ENCODE measurements around the gene KLK10.

The KLK10 gene

GRCh38 chr19:50969413-50969760 lies 50.1 kb downstream of the KLK10 start, which contains the start of gene KLK6:
KLK6 (minus strand) TSS chr19:50969591; CDS start chr19:50968104, 1,487 bp downstream.
- Histone ChIP-seq H3K36me3 (replicated peaks) (no peaks in the 10 kb centered on the region), H3K4me3 (ENCODE audit: low read depth, low read length) (no peak within 1 kb of the TSS), H3K27me3 (replicated peaks) (no peaks in the 10 kb centered on the region), H3K27ac (no peak within 1 kb of the TSS)
- no peak for TF ChIP-seq CTCF (IDR thresholded peaks at IDR 0.05; ENCODE audit: low read depth, low read length, missing control alignments)
- in situ Hi-C loops (cut with HindIII; ENCODE audit: low pct_ligation_motif_present, low sequenced_read_pairs), result no loop called here
- no peak for DNase-seq

DNA sequence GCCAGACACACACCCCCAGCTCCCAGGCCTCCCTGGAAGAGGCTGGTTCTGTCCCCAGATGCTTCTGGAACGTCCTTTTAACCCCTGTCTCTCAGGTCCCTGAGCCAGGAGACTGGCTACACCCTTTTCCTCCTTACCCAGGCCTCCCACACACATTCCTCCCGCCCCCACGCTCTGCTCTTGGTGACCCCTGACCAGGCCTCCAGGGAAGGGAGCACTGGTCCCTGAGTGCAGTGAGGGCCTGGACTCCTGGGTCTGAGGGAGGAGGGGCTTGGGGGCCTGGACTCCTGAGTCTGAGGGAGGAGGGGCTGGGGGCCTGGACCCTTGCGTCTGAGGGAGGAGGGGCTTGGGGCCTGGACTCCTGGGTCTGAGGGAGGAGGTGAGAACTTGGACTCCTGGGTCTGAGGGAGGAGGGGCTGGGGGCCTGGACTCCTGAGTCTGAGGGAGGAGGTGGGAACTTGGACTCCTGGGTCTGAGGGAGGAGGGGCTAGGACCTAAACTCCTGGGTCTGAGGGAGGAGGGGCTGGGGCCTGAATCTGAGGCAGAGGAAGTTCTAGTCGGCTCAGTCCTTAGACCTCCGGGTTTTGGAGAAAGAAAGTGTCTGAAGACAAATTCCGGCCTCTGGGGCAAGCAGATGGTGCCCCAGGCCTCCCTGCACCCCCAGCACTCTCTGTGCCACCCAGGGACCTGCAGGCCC lies 50.6 kb downstream of the KLK10 start:
- no peaks in the 10 kb centered on the region for H3K36me3 ChIP-seq (replicated peaks)
- no peak for TF ChIP-seq CTCF (IDR thresholded peaks at IDR 0.05; ENCODE audit: low read depth, low read length, missing control alignments)

DNA sequence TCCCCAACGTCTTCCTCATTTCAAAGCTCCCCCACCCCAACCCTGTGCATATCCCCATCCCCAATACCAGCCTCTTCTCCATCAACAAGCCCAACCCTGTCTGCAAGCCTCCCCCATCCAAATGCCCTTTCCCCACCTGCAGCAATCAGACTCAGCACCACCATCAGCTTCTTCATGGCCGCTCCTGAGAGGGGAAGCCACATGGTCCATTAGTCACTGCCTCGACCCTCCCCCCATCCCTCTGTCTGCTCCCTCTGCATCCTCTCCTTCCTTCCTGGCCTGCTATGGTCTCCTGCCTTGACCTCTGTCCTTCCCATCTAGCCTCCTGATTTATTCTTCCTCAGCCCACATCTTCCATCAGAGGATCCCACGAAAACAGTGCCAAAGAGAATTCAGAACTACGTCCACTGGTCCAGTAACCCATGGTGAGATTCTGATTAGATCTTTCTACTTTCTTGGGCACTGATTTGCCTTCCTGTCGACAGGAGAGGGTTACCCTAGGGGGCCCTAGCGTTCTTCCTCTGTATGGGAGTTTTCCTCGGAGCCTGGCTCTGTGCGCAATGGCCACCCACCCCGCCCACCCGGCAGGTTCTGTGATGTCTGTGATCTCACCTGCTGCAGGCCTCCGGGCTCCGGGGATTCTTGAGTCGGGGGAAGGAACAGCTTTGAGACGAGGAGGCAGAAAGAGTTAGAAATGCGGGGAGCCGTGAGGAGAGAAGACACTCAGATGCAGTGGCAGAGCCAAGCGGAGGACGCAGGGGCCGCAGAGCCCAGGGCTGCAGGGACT lies 51.4 kb downstream of the KLK10 start:
- Histone ChIP-seq H3K36me3 (replicated peaks) (no peaks in the 10 kb centered on the region), H3K27ac (no peak overlapping the region), H3K27me3 (replicated peaks) (no peaks in the 10 kb centered on the region), H3K4me3 (ENCODE audit: low read depth, low read length) (no peak overlapping the region)
- DNase-seq, result no peak
- in situ Hi-C loops (cut with HindIII; ENCODE audit: low pct_ligation_motif_present, low sequenced_read_pairs), result no loop called here
- no peak for TF ChIP-seq CTCF (IDR thresholded peaks at IDR 0.05; ENCODE audit: low read depth, low read length, missing control alignments)

More for the DNA sequence above, 50.6 kb downstream of the KLK10 start:
- no peak overlapping the region for H3K4me3 ChIP-seq (ENCODE audit: low read depth, low read length)
- in situ Hi-C loops (cut with HindIII; ENCODE audit: low pct_ligation_motif_present, low sequenced_read_pairs), result no loop called here
- DNase-seq, result no peak
- no peak overlapping the region for H3K27ac ChIP-seq
- no peaks in the 10 kb centered on the region for H3K27me3 ChIP-seq (replicated peaks)

- Histone ChIP-seq H3K27me3 (replicated peaks) (no peaks in the 10 kb centered on the region), H3K4me3 (ENCODE audit: low read depth, low read length) (no peak overlapping the region), H3K36me3 (replicated peaks) (no peaks in the 10 kb centered on the region), H3K27ac (no peak overlapping the region)
- DNase-seq, result no peak
- in situ Hi-C loops (cut with HindIII; ENCODE audit: low pct_ligation_motif_present, low sequenced_read_pairs), result no loop called here
- TF ChIP-seq CTCF (IDR thresholded peaks at IDR 0.05; ENCODE audit: low read depth, low read length, missing control alignments), result no peak
Observed at GRCh38 chr19:50964266-50964665, 55.2 kb downstream of the KLK10 start.

DNA sequence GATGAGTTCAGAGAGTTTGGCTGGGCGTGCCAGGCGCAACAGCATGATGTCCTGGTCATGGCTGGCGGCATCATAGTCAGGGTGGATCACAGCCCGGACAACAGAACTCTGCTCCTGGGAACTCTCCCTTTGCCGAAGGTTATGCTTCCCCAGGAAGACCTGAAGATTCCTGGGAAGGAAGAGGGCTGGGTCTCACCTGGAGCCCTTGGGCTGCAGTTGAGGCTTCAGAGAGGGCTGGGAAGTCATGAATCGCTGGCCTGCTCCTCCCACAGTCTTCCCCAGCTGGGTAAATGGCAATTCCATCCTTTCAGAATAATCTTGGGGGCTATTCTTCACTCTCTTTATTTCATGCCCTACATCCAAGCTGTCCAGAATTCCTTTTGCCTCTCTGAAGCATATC lies 56.1 kb downstream of the KLK10 start:
- in situ Hi-C loops (cut with HindIII; ENCODE audit: low pct_ligation_motif_present, low sequenced_read_pairs), result no loop called here

More for the DNA sequence above, 56.1 kb downstream of the KLK10 start:
- no peak for DNase-seq
- no peaks in the 10 kb centered on the region for H3K27me3 ChIP-seq (replicated peaks)
- H3K36me3 ChIP-seq (replicated peaks), result no peaks in the 10 kb centered on the region
- H3K4me3 ChIP-seq (ENCODE audit: low read depth, low read length), result no peak overlapping the region
- no peak for TF ChIP-seq CTCF (IDR thresholded peaks at IDR 0.05; ENCODE audit: low read depth, low read length, missing control alignments)
- H3K27ac ChIP-seq, result no peak overlapping the region
